SK-N-SH treated with all-trans-retinoic acid at 6 μM for 48 hours (cell line): Measurements from ENCODE around the gene VGLL1.

Experiments
- ATAC-seq: fragments of 200-7000 bp; cut with Tn5 transposase; 3 replicates; pipeline ENCODE4 v1.9.1; 2020; ENCODE audit warnings: mild to moderate bottlenecking, moderate library complexity
- CSDC2 ChIP-seq: fragments of 250-450 bp; sonication (Bioruptor Pico); IDR thresholded peaks from 2 replicates; pipeline ENCODE4 v1.5.0; 2020; ENCODE audit warnings: mild to moderate bottlenecking, moderate library complexity
- ESRRG ChIP-seq: fragments of 250-450 bp; sonication (Bioruptor Pico); IDR thresholded peaks from 2 replicates; pipeline ENCODE4 v1.6.1; 2021; ENCODE audit warnings: mild to moderate bottlenecking
- GLIS3 ChIP-seq: fragments of 250-450 bp; sonication (Bioruptor Pico); IDR thresholded peaks from 2 replicates; pipeline ENCODE4 v1.5.0; 2020; ENCODE audit warnings: mild to moderate bottlenecking, moderate library complexity
- OSR1 ChIP-seq: fragments of 250-450 bp; sonication (Bioruptor Pico); IDR thresholded peaks from 2 replicates; pipeline ENCODE4 v1.8.0; 2022; ENCODE audit warnings: moderate library complexity, mild to moderate bottlenecking, inconsistent platforms
- PPARA ChIP-seq: fragments of 250-450 bp; sonication (Bioruptor Pico); IDR thresholded peaks from 2 replicates; pipeline ENCODE4 v1.5.0; 2020; ENCODE audit warnings: mild to moderate bottlenecking, borderline replicate concordance
- RARB ChIP-seq: fragments of 250-450 bp; sonication (Bioruptor Pico); IDR thresholded peaks from 2 replicates; pipeline ENCODE4 v1.8.0; 2021; ENCODE audit warnings: mild to moderate bottlenecking, moderate library complexity
- SNAI2 ChIP-seq: fragments of 250-450 bp; sonication (Bioruptor Pico); IDR thresholded peaks from 2 replicates; pipeline ENCODE4 v1.5.0; 2020; ENCODE audit warnings: mild to moderate bottlenecking, moderate library complexity
- TCF4 ChIP-seq: fragments of 250-450 bp; sonication (Bioruptor Pico); IDR thresholded peaks from 2 replicates; pipeline ENCODE4 v1.8.0; 2021; ENCODE audit warnings: mild to moderate bottlenecking, moderate library complexity, borderline replicate concordance
- TOX ChIP-seq: fragments of 250-450 bp; sonication (Bioruptor Pico); IDR thresholded peaks from 2 replicates; pipeline ENCODE4 v1.8.0; 2021; ENCODE audit warnings: mild to moderate bottlenecking, moderate library complexity, borderline replicate concordance
- ZNF565 ChIP-seq: fragments of 450-650 bp; formaldehyde crosslinking; conservative IDR thresholded peaks from 2 replicates; pipeline ENCODE4 v1.5.0; 2020; ENCODE audit warnings: low read depth, mild to moderate bottlenecking, moderate library complexity
- ZNF70 ChIP-seq: fragments of 450-650 bp; formaldehyde crosslinking; IDR thresholded peaks from 2 replicates; pipeline ENCODE4 v1.5.0; 2020; ENCODE audit warnings: mild to moderate bottlenecking, moderate library complexity
- TF ChIP-seq, protein P1 (sequence below): fragments of 250-450 bp; sonication (Bioruptor Pico); IDR thresholded peaks from 2 replicates; pipeline ENCODE4 v1.5.1; 2020; ENCODE audit warnings: low read depth, mild to moderate bottlenecking, moderate library complexity
- TF ChIP-seq, protein P2 (sequence below): fragments of 250-450 bp; sonication (Bioruptor Pico); IDR thresholded peaks from 2 replicates; pipeline ENCODE4 v1.5.0; 2020; ENCODE audit warnings: mild to moderate bottlenecking, moderate library complexity
- TF ChIP-seq, protein P3 (sequence below): fragments of 250-450 bp; sonication (Bioruptor Pico); IDR thresholded peaks from 2 replicates; pipeline ENCODE4 v1.8.0; 2021; ENCODE audit warnings: low read depth, mild to moderate bottlenecking, moderate library complexity, borderline replicate concordance
- TF ChIP-seq, protein P4 (sequence below): fragments of 250-450 bp; sonication (Bioruptor Pico); IDR thresholded peaks from 2 replicates; pipeline ENCODE4 v1.8.0; 2020; ENCODE audit warnings: mild to moderate bottlenecking, moderate library complexity, borderline replicate concordance
- TF ChIP-seq, protein P5 (sequence below): fragments of 250-450 bp; sonication (Bioruptor Pico); IDR thresholded peaks from 2 replicates; pipeline ENCODE4 v1.5.1; 2021; ENCODE audit warnings: mild to moderate bottlenecking, moderate library complexity

Gene VGLL1

DNA sequence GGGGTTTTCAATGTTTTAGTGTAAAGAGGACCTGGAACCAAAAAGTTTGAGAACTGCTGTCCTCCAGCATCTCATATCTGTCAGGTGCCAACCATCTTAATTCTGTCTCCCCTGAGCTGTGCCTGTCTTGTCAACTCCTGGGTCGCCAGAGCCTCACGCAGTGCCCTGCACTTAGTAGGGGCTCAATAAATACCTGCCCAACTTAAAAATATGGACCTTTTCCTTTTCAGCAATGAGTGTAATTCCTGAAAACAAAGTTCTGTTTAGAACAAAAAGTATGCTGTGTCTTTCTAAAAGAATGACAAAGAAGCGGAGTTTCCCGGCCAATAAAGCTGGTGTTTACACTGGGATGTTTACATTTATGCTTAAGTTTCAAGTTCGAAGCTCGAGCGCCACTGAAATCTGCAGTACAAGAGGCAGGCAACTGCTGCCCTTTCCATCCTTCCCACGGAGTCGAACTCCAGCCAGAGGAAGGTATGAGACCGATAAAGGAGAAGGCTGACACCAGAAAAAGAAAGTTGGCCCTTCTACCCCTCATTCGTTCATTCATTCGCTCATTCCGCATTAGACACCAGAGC, 35.7 kb upstream of the VGLL1 start:
- peak; percentile 34; the same call in 2 of the 3 replicates for ATAC-seq
- TF ChIP-seq, protein P1, sequence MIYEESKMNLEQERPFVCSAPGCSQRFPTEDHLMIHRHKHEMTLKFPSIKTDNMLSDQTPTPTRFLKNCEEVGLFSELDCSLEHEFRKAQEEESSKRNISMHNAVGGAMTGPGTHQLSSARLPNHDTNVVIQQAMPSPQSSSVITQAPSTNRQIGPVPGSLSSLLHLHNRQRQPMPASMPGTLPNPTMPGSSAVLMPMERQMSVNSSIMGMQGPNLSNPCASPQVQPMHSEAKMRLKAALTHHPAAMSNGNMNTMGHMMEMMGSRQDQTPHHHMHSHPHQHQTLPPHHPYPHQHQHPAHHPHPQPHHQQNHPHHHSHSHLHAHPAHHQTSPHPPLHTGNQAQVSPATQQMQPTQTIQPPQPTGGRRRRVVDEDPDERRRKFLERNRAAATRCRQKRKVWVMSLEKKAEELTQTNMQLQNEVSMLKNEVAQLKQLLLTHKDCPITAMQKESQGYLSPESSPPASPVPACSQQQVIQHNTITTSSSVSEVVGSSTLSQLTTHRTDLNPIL (CRISPR knock-in tag), result no peak
- TF ChIP-seq ZNF70 (CRISPR knock-in tag) (no peak), RARB (no peak), ZNF565 (CRISPR knock-in tag) (no peak), GLIS3 (CRISPR knock-in tag) (no peak), OSR1 (CRISPR knock-in tag) (no peak), TOX (CRISPR knock-in tag) (no peak)
- TF ChIP-seq, protein P2, sequence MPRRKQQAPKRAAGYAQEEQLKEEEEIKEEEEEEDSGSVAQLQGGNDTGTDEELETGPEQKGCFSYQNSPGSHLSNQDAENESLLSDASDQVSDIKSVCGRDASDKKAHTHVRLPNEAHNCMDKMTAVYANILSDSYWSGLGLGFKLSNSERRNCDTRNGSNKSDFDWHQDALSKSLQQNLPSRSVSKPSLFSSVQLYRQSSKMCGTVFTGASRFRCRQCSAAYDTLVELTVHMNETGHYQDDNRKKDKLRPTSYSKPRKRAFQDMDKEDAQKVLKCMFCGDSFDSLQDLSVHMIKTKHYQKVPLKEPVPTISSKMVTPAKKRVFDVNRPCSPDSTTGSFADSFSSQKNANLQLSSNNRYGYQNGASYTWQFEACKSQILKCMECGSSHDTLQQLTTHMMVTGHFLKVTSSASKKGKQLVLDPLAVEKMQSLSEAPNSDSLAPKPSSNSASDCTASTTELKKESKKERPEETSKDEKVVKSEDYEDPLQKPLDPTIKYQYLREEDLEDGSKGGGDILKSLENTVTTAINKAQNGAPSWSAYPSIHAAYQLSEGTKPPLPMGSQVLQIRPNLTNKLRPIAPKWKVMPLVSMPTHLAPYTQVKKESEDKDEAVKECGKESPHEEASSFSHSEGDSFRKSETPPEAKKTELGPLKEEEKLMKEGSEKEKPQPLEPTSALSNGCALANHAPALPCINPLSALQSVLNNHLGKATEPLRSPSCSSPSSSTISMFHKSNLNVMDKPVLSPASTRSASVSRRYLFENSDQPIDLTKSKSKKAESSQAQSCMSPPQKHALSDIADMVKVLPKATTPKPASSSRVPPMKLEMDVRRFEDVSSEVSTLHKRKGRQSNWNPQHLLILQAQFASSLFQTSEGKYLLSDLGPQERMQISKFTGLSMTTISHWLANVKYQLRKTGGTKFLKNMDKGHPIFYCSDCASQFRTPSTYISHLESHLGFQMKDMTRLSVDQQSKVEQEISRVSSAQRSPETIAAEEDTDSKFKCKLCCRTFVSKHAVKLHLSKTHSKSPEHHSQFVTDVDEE (CRISPR knock-in tag), result no peak
- TF ChIP-seq, protein P3, sequence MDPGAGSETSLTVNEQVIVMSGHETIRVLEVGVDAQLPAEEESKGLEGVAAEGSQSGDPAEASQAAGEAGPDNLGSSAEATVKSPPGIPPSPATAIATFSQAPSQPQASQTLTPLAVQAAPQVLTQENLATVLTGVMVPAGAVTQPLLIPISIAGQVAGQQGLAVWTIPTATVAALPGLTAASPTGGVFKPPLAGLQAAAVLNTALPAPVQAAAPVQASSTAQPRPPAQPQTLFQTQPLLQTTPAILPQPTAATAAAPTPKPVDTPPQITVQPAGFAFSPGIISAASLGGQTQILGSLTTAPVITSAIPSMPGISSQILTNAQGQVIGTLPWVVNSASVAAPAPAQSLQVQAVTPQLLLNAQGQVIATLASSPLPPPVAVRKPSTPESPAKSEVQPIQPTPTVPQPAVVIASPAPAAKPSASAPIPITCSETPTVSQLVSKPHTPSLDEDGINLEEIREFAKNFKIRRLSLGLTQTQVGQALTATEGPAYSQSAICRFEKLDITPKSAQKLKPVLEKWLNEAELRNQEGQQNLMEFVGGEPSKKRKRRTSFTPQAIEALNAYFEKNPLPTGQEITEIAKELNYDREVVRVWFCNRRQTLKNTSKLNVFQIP (CRISPR knock-in tag), result no peak

DNA sequence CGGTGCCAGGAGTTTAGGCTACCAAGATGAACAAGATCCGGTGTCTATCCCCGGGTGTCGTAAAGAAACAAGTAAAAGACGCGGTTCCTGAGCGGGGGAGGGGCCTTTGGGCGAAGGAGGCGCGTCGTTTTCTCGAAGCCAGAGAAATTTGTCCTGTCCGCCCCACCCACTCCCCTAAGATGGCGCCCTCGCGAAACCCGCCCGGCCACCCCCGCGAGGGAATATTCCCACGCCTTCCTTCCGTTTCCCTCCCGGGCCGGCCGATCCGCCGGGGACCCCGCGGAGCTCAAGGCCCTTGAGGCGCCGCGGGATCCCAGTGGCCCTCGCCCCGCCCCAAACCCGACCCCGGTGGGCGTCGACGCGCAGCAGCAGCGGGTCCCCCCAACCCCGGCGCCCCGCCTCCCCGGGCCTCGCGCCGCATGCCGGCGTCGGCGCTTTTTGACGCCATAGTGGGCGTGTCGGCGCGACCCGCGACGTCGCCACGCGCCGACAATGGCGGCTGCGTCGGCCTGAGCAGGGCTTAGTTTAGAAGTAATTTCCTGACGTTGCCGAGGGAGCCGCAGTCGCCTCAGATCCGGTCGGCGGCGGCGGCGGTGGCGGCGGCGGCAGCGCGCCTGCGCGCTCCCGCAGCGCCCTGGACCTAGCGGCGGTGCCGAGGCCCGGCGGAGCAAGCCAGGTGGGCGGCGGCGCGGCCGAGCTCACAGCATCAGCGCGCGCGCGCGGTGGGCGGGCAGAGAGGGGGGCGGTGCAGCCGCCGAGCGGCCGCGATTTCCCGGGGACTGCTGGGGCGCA, 35.1 kb upstream of the VGLL1 start:
- TF ChIP-seq SNAI2 (CRISPR knock-in tag), result no peak
- peak; percentile 84 for ATAC-seq

DNA sequence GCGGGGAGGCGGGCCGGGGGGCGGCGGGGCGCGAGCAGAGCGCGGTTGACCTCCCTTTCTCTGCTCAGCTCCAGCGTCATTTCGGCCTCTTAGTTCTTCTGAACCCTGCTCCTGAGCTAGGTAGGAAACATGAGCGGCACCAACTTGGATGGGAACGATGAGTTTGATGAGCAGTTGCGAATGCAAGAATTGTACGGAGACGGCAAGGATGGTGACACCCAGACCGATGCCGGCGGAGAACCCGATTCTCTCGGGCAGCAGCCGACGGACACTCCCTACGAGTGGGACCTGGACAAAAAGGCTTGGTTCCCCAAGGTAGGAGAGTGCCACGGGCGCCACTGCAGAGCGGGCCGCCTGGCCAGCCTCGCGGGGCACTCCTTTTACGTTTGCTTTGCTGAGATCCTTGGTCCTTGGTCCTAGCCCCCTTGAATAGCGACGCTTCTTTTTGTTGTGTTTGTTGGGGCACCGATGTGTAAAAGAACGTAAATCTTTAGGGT, 34.4 kb upstream of the VGLL1 start, which contains the start of gene HTATSF1:
TSS of gene HTATSF1 (plus strand) at position 37 of the 497 bp plus-strand sequence. CDS start at position 130, 93 bp downstream.
- ATAC-seq, result peak; percentile 43
- TF ChIP-seq, protein P4, sequence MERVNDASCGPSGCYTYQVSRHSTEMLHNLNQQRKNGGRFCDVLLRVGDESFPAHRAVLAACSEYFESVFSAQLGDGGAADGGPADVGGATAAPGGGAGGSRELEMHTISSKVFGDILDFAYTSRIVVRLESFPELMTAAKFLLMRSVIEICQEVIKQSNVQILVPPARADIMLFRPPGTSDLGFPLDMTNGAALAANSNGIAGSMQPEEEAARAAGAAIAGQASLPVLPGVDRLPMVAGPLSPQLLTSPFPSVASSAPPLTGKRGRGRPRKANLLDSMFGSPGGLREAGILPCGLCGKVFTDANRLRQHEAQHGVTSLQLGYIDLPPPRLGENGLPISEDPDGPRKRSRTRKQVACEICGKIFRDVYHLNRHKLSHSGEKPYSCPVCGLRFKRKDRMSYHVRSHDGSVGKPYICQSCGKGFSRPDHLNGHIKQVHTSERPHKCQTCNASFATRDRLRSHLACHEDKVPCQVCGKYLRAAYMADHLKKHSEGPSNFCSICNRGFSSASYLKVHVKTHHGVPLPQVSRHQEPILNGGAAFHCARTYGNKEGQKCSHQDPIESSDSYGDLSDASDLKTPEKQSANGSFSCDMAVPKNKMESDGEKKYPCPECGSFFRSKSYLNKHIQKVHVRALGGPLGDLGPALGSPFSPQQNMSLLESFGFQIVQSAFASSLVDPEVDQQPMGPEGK (CRISPR knock-in tag), result no peak
- TF ChIP-seq ZNF565 (CRISPR knock-in tag) (no peak), ZNF70 (CRISPR knock-in tag) (no peak), SNAI2 (CRISPR knock-in tag) (no peak)
- TF ChIP-seq, protein P1 (CRISPR knock-in tag), result no peak
- TF ChIP-seq, protein P5, sequence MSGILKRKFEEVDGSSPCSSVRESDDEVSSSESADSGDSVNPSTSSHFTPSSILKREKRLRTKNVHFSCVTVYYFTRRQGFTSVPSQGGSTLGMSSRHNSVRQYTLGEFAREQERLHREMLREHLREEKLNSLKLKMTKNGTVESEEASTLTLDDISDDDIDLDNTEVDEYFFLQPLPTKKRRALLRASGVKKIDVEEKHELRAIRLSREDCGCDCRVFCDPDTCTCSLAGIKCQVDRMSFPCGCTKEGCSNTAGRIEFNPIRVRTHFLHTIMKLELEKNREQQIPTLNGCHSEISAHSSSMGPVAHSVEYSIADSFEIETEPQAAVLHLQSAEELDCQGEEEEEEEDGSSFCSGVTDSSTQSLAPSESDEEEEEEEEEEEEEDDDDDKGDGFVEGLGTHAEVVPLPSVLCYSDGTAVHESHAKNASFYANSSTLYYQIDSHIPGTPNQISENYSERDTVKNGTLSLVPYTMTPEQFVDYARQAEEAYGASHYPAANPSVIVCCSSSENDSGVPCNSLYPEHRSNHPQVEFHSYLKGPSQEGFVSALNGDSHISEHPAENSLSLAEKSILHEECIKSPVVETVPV (CRISPR knock-in tag), result no peak

DNA sequence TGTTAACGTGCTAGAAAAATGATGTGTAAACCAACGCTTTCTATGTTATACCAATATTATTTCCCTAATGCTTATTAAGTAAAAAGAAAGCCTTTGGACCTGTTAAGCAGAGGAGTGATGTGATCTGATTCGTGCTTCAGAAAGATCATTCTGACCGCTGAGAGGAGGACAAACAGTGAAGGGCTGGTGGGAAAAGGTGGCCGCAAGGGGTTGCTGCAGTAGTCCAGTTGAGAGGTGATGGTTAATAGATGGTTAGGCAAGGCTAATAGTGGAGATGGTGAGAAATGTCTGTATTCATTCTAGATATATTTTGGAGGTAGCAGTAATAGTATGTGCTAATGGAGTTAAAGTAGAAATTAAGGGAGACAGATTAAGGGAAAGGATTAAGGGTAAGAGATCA, 12.9 kb upstream of the VGLL1 start:
- no peak for ATAC-seq
- TF ChIP-seq, protein P4 (CRISPR knock-in tag), result no peak
- TF ChIP-seq TCF4 (CRISPR knock-in tag) (no peak), PPARA (no peak), ESRRG (CRISPR knock-in tag) (no peak), ZNF565 (CRISPR knock-in tag) (no peak), CSDC2 (CRISPR knock-in tag) (no peak)
- TF ChIP-seq, protein P1 (CRISPR knock-in tag), result no peak
- TF ChIP-seq, protein P5 (CRISPR knock-in tag), result no peak
